NCI-H1930 (cell line): ENCODE measurements around the gene TNIP1.

Experiments
- DNase-seq, 2 experiments: peaks; one replicate each; lab custom pipeline; 2025; lab: John Stamatoyannopoulos, UW

Gene TNIP1, protein sequence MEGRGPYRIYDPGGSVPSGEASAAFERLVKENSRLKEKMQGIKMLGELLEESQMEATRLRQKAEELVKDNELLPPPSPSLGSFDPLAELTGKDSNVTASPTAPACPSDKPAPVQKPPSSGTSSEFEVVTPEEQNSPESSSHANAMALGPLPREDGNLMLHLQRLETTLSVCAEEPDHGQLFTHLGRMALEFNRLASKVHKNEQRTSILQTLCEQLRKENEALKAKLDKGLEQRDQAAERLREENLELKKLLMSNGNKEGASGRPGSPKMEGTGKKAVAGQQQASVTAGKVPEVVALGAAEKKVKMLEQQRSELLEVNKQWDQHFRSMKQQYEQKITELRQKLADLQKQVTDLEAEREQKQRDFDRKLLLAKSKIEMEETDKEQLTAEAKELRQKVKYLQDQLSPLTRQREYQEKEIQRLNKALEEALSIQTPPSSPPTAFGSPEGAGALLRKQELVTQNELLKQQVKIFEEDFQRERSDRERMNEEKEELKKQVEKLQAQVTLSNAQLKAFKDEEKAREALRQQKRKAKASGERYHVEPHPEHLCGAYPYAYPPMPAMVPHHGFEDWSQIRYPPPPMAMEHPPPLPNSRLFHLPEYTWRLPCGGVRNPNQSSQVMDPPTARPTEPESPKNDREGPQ

DNA sequence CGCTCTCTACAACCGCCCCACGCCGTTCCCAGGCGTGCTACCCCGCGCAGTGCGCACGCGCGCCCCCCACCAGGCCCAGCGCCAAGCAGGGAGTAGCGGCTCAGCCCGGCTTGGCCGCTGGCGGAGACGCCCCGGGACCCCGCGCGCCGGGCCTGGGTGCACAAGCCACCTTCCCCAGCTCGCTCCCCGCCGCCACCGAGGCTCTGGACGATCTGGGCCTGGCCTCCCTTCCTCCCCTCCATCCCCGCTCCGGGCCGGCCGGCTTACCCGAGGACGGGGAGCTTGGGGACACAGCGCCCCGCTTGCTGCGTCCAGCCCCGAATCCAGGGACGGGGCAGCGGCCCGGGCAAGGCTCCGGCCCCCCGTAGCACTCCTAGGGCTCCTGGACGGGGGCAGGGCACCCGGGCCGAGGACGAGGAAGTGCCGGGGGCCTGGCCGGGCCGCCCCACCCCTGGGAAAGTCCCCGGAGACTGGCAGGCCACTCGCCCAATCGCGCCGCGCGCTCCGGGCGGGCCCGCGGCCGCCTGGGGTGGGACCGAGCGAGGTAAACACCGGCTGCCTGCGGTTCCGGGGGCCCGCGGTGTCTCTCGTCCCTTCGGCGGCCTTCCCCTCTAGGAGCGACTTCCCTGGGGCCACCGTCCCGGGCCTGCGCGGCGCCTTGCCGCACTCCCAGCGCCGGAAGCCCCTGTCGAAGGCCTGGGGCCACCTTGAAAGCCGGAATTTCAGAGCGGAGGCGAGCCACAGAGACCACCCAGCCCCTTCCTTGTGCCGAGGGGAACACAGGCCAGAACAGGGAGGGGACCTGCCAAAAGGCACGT is at the start of gene TNIP1:
TNIP1 (minus strand) TSS at position 422 of the 818 bp plus-strand sequence. CDS start 15,939 bp downstream, outside the sequence.
- peak; percentile 23 to 70 for DNase-seq

DNA sequence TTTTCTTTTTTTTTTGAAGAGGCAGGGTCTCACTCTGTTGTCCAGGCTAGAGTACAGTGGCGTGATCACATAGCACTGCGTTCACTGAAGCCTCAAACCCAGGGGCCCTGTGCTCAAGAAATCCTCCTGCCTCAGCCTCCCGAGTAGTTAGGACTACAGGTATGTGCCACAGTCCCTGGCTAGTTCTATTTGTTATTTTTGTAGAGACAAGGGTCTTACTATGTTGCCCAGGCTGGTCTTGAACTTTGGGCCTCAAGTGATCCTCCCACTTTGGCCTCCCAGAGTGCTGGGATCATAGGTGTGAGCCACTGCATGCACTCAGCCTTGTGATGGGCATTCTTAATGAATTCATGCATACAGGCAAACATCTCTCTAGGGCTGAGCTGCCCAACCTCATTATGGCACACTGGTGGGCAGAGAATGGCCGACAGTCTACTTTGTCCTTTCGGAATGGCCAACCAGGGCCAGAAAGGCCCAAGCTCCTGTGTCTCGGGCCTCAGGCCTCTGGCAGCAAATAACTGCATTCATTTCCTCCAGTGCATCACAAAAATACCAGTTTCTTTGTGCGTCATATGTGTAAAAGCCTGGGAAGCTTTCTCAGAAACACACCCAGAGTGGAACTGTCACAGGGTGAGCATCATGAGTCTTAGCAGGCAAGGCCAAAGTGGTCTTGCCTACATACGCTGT is 49.5 kb upstream of the TNIP1 start:
- no peak for DNase-seq

DNA sequence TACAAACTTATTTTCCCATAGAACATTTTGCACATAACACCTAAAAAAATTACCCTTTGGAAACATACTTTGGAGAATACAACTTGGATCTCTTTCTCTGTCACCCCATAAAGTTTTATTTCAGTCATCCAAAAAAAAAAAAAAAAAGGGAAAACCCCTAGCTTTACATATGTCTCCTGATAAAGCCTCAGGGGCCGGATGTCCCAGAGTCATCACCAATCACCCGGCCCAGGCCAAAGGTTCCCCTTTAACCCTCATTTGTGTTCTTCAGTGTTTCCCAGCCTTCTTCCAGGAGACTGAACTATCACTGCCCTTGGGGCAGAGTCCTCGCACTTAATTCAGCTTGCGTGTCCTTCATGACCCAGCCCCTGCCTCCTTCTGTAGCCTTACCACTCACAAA is 48.0 kb upstream of the TNIP1 start:
- DNase-seq: no peak

DNA sequence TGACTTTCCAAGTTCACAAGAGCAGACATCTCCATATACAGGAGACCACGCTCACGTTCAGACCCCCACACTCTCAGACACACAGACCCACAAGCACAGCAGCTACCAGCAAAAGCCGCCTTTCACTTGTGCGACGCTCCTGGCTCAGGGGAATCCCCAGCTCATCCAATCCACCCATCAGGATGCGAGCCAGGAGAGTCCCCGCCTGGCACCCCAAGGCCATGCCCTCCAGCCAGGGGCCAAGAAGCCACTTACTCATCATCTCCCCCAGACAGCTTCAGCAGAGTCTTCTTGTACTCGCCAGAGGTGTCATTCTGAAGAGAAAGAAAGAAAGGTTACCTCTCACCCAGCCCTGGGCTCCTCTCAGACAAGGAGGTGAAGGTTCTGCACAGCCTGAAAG is 47.1 kb upstream of the TNIP1 start:
- DNase-seq: no peak

DNA sequence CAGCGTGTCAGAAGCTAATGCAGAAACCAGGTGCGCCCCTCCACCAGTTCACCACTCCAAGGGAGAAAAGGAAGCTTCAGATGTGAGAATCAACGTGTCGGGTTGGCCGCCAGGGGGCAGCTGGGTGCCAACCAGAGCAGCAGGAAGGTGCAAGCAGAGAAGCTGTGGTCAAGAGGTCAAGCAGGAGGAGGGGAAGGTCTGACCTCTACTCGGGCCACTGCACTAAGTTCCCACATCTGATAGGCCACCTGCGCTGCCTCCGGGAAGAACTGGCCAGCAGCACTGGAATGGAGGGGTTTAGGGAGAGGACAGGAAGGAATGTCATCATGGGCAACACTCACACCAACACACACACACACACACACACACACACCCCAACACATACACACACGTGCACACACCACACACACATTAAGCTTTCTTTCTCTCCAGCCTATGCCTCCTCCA is 45.4 kb upstream of the TNIP1 start:
- peak in 1 of 2 experiments; percentile 22 for DNase-seq

DNA sequence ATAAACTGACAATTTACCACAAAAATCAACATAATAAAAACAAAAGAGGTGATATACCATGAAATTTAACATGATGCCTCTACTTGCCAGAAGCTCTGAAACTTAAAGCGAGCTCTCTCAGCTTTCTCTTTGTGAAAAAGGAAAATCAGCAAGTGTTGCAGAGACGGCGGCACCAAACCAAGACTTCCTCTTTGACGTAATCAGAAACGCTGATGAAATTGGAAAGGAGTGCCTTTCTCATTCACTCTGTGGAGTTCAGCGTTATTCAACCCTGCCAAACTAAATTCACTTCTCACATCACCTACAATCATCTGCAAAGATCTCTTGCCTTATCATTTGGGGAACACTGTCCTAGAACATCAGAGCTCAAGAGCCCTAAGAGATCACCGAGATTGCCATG is 44.6 kb upstream of the TNIP1 start:
- no peak for DNase-seq

DNA sequence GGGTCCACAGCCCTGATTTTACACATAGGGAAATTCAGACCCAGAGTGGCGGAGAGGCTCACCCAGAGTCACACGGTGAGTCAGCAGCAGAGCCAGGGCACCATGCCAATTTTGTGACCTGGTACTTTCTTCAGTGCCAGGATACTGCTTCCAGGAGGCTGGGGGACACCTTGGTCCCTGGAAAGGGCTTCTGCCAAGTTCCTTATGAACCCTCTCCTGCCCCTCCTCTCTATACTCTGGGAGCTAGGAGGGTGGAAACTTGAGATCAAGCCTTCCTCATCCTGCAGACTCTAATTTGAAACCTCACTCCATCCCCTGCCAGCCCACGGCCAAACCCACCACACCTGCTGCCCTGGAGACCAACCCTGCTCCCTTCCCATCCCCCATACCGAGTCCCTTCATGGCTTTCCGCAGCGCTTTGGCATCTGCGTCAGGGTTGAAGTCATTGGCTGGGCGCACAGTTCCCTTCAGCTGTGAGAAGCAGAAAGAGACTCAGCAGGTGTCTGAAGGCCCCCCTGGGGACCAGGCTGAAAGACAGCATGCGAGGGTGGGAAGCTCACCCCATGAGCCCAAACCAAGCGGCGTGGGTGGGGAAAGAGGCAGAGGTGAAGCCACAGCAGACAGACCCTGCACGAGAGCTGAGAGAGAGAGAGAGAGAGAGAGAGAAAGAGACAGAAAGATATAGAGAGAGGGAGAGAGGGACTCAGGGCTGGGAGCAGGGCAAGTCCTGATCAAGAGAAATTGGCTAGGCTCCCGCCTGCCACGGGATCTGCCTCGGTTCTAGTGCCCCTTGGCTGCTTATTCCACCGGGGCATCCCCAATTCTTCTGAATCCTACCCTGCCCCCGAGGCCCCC is 43.3 kb upstream of the TNIP1 start:
- no peak for DNase-seq

DNA sequence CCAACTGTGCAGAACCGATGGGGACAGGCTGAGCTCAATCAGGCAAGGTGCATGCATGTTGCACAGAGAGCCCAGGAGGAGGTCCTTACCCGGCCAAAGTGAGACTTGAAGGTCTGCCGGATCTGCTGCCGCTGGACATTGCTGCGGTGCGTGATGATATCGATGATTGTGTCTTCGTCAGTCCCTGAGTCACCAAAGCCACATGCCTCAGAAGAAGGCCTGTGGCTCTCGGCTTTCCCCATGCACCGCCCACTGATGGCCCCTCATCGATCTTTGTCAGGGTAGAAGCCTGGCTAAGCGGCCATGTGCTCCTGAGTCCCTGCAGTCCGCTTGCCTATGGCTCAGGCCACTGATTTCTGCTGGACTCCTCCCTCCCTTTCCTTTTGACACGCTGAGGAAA is 42.0 kb upstream of the TNIP1 start:
- no peak for DNase-seq

DNA sequence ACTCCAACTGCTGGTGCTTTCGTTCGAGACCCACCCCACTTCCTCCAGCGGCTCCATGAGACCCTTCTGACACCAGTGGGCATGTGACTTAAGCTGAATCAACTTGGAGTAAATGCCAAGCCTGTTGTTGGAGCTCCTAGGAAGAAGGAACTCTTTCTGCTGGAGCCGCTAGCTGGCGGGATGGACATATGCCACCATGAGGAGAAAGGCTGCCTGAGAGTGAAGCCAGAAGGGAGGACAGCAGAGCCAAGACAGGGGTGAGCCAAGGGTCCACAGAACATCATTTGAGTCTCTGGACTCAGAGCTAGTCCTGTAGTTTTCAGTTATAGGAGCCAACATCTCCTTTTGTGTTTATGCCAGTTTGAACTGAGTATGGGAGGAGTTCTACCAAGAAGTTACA is 40.8 kb upstream of the TNIP1 start:
- DNase-seq: no peak

DNA sequence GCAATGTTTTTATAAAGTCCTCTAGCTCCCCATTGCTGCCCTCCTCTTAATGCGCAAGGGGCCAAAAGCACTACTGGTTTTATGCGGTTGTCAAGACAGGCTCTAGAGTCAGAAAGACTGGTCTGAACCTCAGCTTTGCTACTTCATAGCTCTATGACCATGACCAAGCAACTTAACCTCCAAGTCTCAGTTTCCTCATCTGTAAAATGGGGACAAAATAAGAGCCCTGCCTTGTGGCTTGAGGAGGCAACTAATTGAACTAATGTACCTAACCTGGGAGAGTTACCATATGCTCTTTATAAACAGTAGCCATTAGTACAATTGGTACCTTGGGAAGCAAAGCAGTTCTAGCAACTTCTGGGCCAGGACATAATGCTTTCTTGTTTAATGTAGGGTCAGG is 40.3 kb upstream of the TNIP1 start:
- no peak for DNase-seq

DNA sequence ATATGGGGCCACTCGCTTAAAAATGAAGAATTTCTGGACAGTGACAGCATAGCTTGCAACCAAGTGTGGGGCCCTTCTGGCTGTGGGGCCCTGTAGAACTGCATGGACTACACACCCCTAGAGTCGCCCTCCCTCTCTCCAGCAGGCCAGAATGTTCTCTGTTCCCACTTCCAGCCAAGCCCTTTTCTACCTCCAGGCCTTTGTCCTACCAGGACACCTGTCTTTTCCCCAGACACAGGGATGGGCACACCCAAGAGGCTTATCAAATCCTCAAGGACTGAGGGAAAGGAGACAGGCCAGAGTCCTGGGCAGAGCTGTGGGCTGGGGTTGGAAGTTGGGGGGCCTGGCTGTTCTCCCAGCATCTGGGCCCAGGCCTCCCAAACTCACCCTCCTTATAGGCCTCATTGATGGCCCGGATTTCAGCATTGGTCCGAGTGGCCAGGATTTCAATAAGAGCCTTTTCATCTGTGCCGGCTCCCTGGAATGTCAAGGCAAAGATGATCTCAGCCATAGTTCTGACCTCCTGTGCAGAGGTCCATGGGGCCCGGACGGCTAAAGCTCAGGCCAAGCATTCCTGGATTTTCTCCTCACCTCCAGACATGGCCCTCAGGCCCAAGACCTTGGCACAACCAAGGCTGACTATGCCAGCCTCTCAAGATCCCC is 38.2 kb upstream of the TNIP1 start:
- no peak for DNase-seq

DNA sequence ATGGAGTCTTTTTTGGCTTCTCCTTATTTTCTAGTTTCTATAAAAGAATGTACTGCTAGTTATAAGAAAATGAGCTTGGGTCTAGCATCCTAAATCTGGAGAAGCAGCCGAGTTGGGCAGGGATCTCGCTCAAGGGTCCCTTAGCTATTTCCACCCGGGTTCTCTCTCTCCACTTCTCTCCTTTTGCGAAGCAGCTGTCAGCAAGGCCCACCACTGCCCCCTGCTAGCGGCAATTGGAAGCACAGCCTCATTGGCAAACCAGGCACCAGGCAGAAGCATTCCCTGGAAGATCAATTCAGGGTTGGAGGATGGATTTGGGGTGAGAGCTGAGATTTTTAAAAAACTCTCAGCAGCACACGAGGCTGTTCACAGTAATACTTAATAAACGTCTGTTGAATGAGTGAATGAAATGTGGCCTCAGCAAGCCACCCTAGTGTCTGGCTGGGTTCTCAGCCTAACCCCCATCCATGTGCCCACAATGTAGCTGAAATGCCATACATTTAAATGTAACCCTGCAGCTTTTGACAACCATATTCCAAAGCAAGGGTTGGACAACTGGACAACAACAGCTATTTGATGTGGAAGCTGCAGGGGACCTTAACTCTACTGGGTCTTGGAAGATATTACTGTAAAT is 34.6 kb upstream of the TNIP1 start:
- no peak for DNase-seq

DNA sequence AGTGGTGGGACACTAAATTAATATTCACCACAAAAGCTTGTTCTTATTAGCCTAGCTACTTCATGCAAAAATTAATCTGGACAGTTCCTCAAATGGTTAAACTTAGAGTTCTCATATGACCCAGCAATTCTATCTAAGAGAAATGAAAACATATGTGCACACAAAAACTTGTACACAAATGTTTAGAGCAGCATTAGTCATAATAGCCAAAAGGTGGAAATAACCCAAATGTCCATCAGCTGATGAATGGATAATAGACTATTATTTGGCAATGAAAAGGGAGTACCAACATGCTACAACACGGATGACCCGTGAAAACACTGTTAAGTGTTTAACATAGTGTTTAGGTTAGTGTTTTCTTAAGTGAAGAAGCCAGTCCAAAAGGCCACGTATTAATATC is 32.8 kb upstream of the TNIP1 start:
- DNase-seq: no peak

DNA sequence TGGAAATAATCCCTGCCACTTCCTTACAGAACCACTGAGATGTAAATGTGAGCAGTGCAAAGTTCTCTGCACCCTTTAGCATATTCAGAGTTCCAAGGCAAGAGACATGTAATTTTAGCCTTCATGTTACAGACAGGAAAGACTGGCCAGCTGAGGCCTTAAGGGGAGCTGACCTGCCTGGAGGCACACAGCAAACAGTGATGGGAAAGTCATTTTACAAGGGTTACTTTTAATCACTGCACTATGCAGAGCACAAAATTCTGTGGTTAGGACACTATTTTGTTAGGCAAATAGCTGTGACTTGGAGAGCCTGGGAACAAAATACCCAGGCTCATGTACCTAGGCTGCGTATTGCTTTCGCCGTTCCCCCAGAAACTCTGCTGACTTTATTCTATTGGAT is 30.2 kb upstream of the TNIP1 start:
- DNase-seq: no peak

DNA sequence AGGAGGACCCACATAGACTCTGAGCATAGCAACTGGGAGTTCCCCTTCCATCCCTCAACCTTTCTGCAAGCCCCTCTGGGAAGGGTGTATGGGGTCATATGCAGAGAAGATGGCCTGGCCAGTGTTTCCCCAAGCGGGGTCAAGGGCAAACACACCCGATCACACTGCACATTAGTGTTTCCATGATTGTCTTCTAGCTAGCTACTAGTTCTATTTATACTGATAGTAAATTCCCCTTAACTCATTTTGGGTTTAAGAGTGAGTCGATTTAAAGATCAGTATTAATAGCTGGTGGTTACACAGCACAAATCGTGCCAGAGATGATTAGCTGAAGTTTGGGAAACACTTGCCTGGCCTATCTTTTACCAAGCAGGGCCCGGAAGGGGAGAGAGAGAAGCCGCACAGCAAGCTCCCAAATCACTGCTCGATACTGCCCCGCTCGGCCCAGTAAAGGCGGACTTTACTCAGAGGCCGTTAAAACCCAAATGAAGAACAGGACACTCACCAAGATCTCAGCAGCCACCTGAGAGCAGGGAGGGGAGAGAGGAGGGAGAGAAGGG is 29.4 kb upstream of the TNIP1 start:
- DNase-seq: no peak

DNA sequence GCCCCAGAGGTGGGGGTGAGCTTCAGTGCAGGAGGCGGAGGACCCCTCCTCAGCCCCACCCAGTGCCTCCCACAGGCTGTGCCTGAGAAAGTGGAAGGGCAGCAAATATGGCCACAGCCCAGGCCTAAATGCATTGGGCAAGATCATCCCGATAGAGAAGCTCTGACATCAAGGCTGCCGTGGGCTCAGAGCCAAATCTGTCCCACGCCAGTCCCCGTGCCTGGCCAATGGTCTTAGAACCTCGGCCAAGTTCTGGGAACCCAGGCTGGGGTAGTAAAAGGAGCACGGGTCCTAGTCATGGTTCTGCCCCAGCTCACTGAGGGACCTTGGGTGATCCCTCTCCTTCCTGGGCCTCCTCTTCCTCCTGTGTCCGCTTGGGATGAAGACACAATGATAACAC is 27.7 kb upstream of the TNIP1 start:
- DNase-seq: no peak

DNA sequence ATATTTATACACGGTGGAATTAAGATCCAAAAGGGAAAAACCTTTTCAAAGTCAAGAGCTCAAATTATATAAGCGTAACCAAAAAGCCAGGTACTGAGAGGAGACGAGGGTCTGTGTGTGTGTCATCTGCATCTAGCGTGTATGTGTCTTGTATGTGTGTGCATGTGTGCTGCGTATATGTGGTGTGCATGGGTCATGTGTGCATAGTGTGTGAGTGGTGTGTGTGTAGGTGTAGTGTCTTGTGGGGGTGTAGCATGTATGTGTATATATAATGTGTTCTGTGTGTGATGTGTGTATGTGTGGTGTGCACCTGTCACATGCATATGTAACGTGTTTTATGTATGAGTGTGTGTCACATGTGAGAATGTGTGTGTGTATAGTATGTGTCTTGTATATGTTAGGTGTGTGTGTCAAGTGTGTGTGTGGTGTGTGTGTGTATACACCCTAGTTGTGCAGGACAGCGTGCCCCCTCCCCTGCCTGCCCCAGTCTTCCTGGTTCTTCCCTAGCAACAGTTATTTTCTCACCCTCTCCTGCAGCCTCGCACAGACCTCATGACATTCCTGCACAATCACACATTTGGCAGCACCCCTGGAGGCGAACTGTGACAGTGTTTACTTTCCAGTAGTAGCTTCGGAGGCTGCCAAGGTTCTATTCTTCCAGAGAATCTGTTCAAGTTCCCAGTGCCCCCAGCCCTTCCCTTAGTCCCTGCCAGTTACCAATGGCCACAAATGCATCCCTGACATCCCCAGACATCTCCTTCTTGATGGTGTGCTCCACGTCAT is 27.1 kb upstream of the TNIP1 start:
- no peak for DNase-seq

DNA sequence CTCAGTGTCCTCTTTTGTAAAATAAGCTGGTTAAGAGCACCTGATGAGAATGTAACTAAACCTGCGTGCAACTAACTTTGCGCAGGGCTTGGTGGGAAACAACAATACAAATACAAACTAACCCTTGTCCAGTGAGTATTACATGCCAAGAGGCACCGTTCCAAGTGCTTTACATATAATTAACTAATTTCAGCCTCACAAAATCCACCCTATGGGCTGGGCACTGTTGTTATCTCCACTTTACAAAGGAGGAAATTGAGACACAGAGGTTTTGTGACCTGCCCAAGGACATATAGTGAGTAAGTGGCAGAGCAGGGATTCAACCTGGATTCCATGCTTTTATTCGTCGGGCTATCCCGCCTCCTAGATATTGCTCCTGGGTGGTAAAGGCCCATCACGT is 26.2 kb upstream of the TNIP1 start:
- DNase-seq: no peak

DNA sequence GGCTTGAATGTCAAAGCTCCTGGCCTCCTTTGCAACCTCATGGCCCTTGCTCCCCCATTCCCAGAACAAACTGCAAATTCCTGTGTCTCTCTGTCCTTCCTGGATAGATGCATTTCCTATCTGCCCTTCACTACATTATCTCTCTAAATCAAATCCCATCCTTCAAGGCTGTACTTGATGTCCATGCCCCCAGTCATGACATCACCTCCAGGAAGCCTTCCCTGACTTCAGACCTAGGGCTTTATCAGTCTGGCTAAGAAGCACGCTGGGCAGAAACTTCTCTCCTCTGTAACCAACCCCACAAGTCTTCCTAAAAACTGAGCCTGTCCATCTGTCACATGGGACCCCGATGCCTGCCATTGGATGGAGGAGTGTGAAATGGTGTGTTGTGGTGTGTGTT is 25.7 kb upstream of the TNIP1 start:
- DNase-seq: no peak
